SK-N-MC (cell line): ENCODE data around the gene ZNF497.

Source experiments
- DNase-seq: peaks from one replicate; pipeline ENCODE4 v3.0.0-alpha.2; 2011; ENCODE audit warnings: low read depth, low spot score
- H3K27ac ChIP-seq: fragments of 200-600 bp; sonication (generic); 2 replicates; pipeline ENCODE4 v1.5.1; 2016; ENCODE audit warnings: mixed run types
- H3K36me3 ChIP-seq: fragments of 200-600 bp; sonication (generic); 2 replicates; pipeline ENCODE4 v1.6.1; 2017; ENCODE audit warnings: antibody characterized with exemption, low read length, mixed read lengths; ENCODE audit not compliant: insufficient read depth
- H3K4me3 ChIP-seq: fragments of 200-600 bp; sonication (generic); 2 replicates; pipeline ENCODE4 v1.5.1; 2016
- H3K9ac ChIP-seq: fragments of 200-600 bp; sonication (generic); 2 replicates; pipeline ENCODE4 v1.8.0; 2017; ENCODE audit warnings: mixed run types, mixed read lengths; ENCODE audit not compliant: insufficient read length
- H3K9me3 ChIP-seq: fragments of 200-600 bp; sonication (generic); 2 replicates; pipeline ENCODE4 v1.6.1; 2017; ENCODE audit warnings: low read depth, mild to moderate bottlenecking, antibody characterized with exemption, low read length, moderate library complexity, mixed read lengths
- EZH2 ChIP-seq: fragments of 200-600 bp; sonication (generic); IDR thresholded peaks from one replicate; pipeline ENCODE4 v1.6.1; 2017; ENCODE audit warnings: antibody characterized with exemption
- FOXP2 ChIP-seq: optimal IDR thresholded peaks from 2 replicates; pipeline ENCODE3; 2011; ENCODE audit warnings: mild to moderate bottlenecking, moderate library complexity; ENCODE audit not compliant: insufficient read depth; ENCODE audit errors: extremely low read length, control extremely low read depth
- POLR2AphosphoS5 ChIP-seq: IDR thresholded peaks from 2 replicates; pipeline ENCODE4 v1.6.1; 2012; ENCODE audit warnings: mild to moderate bottlenecking, low read depth, low read length, borderline replicate concordance

The ZNF497 gene

DNA sequence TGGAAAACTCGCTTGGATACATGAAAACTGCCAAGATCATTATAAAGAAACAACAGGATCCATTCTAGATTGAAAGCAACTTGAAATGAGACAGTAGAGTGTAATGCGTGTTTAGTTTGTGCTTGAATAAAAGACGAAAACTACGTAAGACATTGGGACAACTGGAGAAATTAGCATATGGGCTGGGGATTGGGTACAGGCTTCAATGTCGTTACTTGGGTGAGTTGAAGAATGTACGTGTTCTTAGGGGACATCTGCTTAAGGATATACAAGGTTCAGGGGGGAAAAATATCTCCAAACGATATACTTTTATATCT is 57.8 kb downstream of the ZNF497 start:
- H3K36me3 ChIP-seq: peaks cover 55% of the 10 kb centered on the region
- H3K27ac ChIP-seq: peak overlapping the region; percentile 78
- H3K9me3 ChIP-seq: no peaks in the 10 kb centered on the region
- H3K9ac ChIP-seq: peak overlapping the region; percentile 46
- DNase-seq: no peak
- peak overlapping the region; percentile 97 for H3K4me3 ChIP-seq
- no peak for TF ChIP-seq EZH2
- no peak for TF ChIP-seq POLR2AphosphoS5
- TF ChIP-seq FOXP2: no peak
